ENCODE results near the gene GAS5. TPM values are rescaled to one million over a fixed set of nuclear protein-coding genes. Genes with fewer than 3 reads are reported as not detected.
A peak's percentile ranks its signal among the peaks of the same experiment; 100 is the strongest.

Gene GAS5
- total RNA-seq, 2 donors from 2014 or later = 604 to 736 TPM

GRCh38 chr1:173852105-173852504 is 15.7 kb downstream of the GAS5 start:
- peak overlapping the region; percentile 41 for H3K27ac Mint-ChIP-seq
- ATAC-seq = no peak
- H3K4me1 Mint-ChIP-seq = peaks cover 7% of the 10 kb centered on the region
- no peaks in the 10 kb centered on the region for H3K27me3 Mint-ChIP-seq
- H3K9me3 ChIP-seq (ENCODE audit: control insufficient read depth, low read length, poor library complexity, severe bottlenecking) = no peaks in the 10 kb centered on the region
- no peak for DNase-seq
- H3K36me3 Mint-ChIP-seq (ENCODE audit: low read depth) = peaks cover 6% of the 10 kb centered on the region
- no peak overlapping the region for H3K4me3 Mint-ChIP-seq

- H3K27ac Mint-ChIP-seq = no peak overlapping the region
- H3K4me3 Mint-ChIP-seq = no peak overlapping the region
- H3K4me1 Mint-ChIP-seq = peaks cover 3% of the 10 kb centered on the region
- no peak for ATAC-seq
- no peaks in the 10 kb centered on the region for H3K27me3 Mint-ChIP-seq
- H3K36me3 Mint-ChIP-seq (ENCODE audit: low read depth) = no peaks in the 10 kb centered on the region
- no peaks in the 10 kb centered on the region for H3K9me3 ChIP-seq (ENCODE audit: control insufficient read depth, low read length, poor library complexity, severe bottlenecking)
- DNase-seq = no peak
These were observed 35.0 kb downstream of the GAS5 start for GRCh38 chr1:173832748-173833147.

GRCh38 chr1:173827611-173828010 is 40.2 kb downstream of the GAS5 start:
- peaks cover 6% of the 10 kb centered on the region for H3K36me3 Mint-ChIP-seq (ENCODE audit: low read depth)
- no peak overlapping the region for H3K27ac Mint-ChIP-seq
- H3K9me3 ChIP-seq (ENCODE audit: control insufficient read depth, low read length, poor library complexity, severe bottlenecking) = no peaks in the 10 kb centered on the region
- H3K27me3 Mint-ChIP-seq = no peaks in the 10 kb centered on the region
- H3K4me1 Mint-ChIP-seq = peaks cover 25% of the 10 kb centered on the region
- H3K4me3 Mint-ChIP-seq = no peak overlapping the region
- DNase-seq (no peak), ATAC-seq (no peak)

- Mint-ChIP-seq H3K4me3 (peak within 1 kb of the TSS; percentile 99), H3K4me1 (peaks cover 35% of the 10 kb centered on the region), H3K36me3 (ENCODE audit: low read depth) (peaks cover 6% of the 10 kb centered on the region), H3K27ac (peak within 1 kb of the TSS; percentile 96), H3K27me3 (no peaks in the 10 kb centered on the region)
- DNase-seq = peak; percentile 74 to 83 (median 75)
- peak; percentile 92 for ATAC-seq
- H3K9me3 ChIP-seq (ENCODE audit: control insufficient read depth, low read length, poor library complexity, severe bottlenecking) = no peaks in the 10 kb centered on the region
These were observed 43.3 kb downstream of the GAS5 start, which contains the start of the genes CENPL and DARS2 for GRCh38 chr1:173824315-173825081. CENPL (minus strand) TSS chr1:173824883; CDS start chr1:173811299, 13,584 bp downstream. DARS2 (plus strand) TSS chr1:173824673; CDS start chr1:173825230, 557 bp downstream.

GRCh38 chr1:173823781-173824314 is 43.9 kb downstream of the GAS5 start:
- DNase-seq (no peak), ATAC-seq (peak; percentile 8)
- peaks cover 6% of the 10 kb centered on the region for H3K36me3 Mint-ChIP-seq (ENCODE audit: low read depth)
- H3K4me3 Mint-ChIP-seq = peak overlapping the region; percentile 99
- no peaks in the 10 kb centered on the region for H3K9me3 ChIP-seq (ENCODE audit: control insufficient read depth, low read length, poor library complexity, severe bottlenecking)
- no peaks in the 10 kb centered on the region for H3K27me3 Mint-ChIP-seq
- H3K4me1 Mint-ChIP-seq = peaks cover 32% of the 10 kb centered on the region
- H3K27ac Mint-ChIP-seq = peak overlapping the region; percentile 96

GRCh38 chr1:173821680-173822079 is 46.1 kb downstream of the GAS5 start:
- H3K4me3 Mint-ChIP-seq = no peak overlapping the region
- ATAC-seq = no peak
- no peak for DNase-seq
- peaks cover 12% of the 10 kb centered on the region for H3K36me3 Mint-ChIP-seq (ENCODE audit: low read depth)
- H3K4me1 Mint-ChIP-seq = peaks cover 39% of the 10 kb centered on the region
- H3K27ac Mint-ChIP-seq = peak overlapping the region; percentile 43
- H3K27me3 Mint-ChIP-seq = no peaks in the 10 kb centered on the region
- H3K9me3 ChIP-seq (ENCODE audit: control insufficient read depth, low read length, poor library complexity, severe bottlenecking) = no peaks in the 10 kb centered on the region

GRCh38 chr1:173818459-173818858 is 49.3 kb downstream of the GAS5 start:
- Mint-ChIP-seq H3K4me3 (no peak overlapping the region), H3K27me3 (no peaks in the 10 kb centered on the region), H3K4me1 (peaks cover 44% of the 10 kb centered on the region), H3K27ac (peak overlapping the region; percentile 54), H3K36me3 (ENCODE audit: low read depth) (peaks cover 10% of the 10 kb centered on the region)
- ATAC-seq = no peak
- no peaks in the 10 kb centered on the region for H3K9me3 ChIP-seq (ENCODE audit: control insufficient read depth, low read length, poor library complexity, severe bottlenecking)
- no peak for DNase-seq

Other genes with a start within 250 kb of the GAS5 start
- not detected for gene TEX50, start 232.7 kb downstream of the GAS5 start, total RNA-seq
- gene ANKRD45, start 198.1 kb downstream of the GAS5 start, total RNA-seq = not detected
- gene KLHL20, start 153.0 kb downstream of the GAS5 start, total RNA-seq = 10 to 100 TPM; 24.8 to 32.1 TPM
- gene DARS2, start 43.3 kb downstream of the GAS5 start, total RNA-seq = 1 to 10 TPM; 4.0 to 5.3 TPM
- 1 to 10 TPM; 4.7 to 7.1 TPM for gene CENPL, start 43.1 kb downstream of the GAS5 start, total RNA-seq
- gene ZBTB37, start 391 bp upstream of the GAS5 start, total RNA-seq = 10 to 100 TPM; 14.7 to 15.4 TPM
- gene SERPINC1, start 49.3 kb upstream of the GAS5 start, total RNA-seq = not detected
- 10 to 100 TPM; 41.7 to 50.0 TPM for gene RC3H1, start 154.4 kb upstream of the GAS5 start, total RNA-seq

Data from T-helper 17 cell (primary cell).